B cell (primary cell): Measurements from ENCODE around the gene SLC20A1. TPM values are rescaled to one million over a fixed set of nuclear protein-coding genes. Genes with fewer than 3 reads are reported as not detected.

Experiments
- ATAC-seq: fragments of 200-7000 bp; cut with Tn5 transposase; one replicate; pipeline ENCODE4 v1.10.0; 2021; ENCODE audit warnings: low read depth, mild to moderate bottlenecking, moderate number of reproducible peaks, moderate library complexity
- CTCF ChIA-PET: fragments of 350-600 bp; sonication (Branson Sonifier 250); formaldehyde crosslinking; loops from one replicate; lab custom pipeline; 2021; ENCODE audit warnings: antibody characterized with exemption, inconsistent platforms; lab: Charles Lee
- POLR2A ChIA-PET: fragments of 350-600 bp; sonication (Branson Sonifier 250); formaldehyde crosslinking; loops from one replicate; lab custom pipeline; 2021; ENCODE audit warnings: antibody characterized with exemption; lab: Charles Lee
- DNase-seq: peaks from one replicate; pipeline ENCODE4 v3.0.0; 2013
- H2AFZ ChIP-seq: 2 replicates; pipeline ENCODE4 v1.6.1; 2012; ENCODE audit warnings: mild to moderate bottlenecking, low read depth, low read length; ENCODE audit not compliant: insufficient read depth, poor library complexity, severe bottlenecking
- H3K27ac ChIP-seq, 2 donors: 1 replicate in 1 of 2; 2 replicates in 1 of 2; pipeline ENCODE4 v1.5.1; 2012 to 2013; ENCODE audit warnings: low read length in 2 of 2, mild to moderate bottlenecking in 2 of 2, moderate library complexity in 1 of 2
- H3K27me3 ChIP-seq, 4 experiments: fragments of 200-600 bp in 1 of 4; sonication (generic) in 1 of 4; replicated peaks in 1 of 4; 1 replicate in 2 of 4; 2 replicates in 2 of 4; pipeline versions ENCODE4 v1.6.1 to v1.7.0; 2013 to 2016; ENCODE audit warnings: low read length in 3 of 4, mild to moderate bottlenecking in 2 of 4, mixed read lengths in 1 of 4, moderate library complexity in 1 of 4; ENCODE audit not compliant: insufficient read depth in 4 of 4, control insufficient read depth in 3 of 4; ENCODE audit errors: control extremely low read depth in 1 of 4
- H3K36me3 ChIP-seq, 2 experiments: replicated peaks in 1 of 2; 1 replicate in 1 of 2; 2 replicates in 1 of 2; pipeline versions ENCODE4 v1.6.1 to v1.7.1; 2013; ENCODE audit warnings: low read length in 1 of 2; ENCODE audit not compliant: insufficient read depth in 2 of 2, control insufficient read depth in 1 of 2; ENCODE audit errors: control extremely low read depth in 1 of 2, extremely low read depth in 1 of 2
- H3K4me1 ChIP-seq, 2 donors: fragments of 200-600 bp in 1 of 2; sonication (generic) in 1 of 2; 1 replicate in 1 of 2; 2 replicates in 1 of 2; pipeline versions ENCODE4 v1.5.1 to v1.6.1; 2013 to 2017; ENCODE audit warnings: low read length in 2 of 2; ENCODE audit not compliant: control insufficient read depth in 2 of 2, insufficient read depth in 2 of 2
- H3K4me2 ChIP-seq: replicated peaks from 2 replicates; pipeline ENCODE3; 2012; ENCODE audit warnings: mild to moderate bottlenecking, low read depth, low read length; ENCODE audit not compliant: poor library complexity, severe bottlenecking
- H3K4me3 ChIP-seq, 5 experiments: fragments of 200-600 bp in 1 of 5; sonication (generic) in 1 of 5; 1 replicate in 3 of 5; 2 replicates in 2 of 5; pipeline versions ENCODE4 v1.5.1 to v1.7.0; 2011 to 2016; ENCODE audit warnings: low read length in 4 of 5, mild to moderate bottlenecking in 4 of 5, low read depth in 2 of 5, control low read depth in 1 of 5, moderate library complexity in 1 of 5; ENCODE audit not compliant: insufficient read depth in 1 of 5; ENCODE audit errors: control extremely low read depth in 1 of 5, extremely low read depth in 1 of 5
- H3K79me2 ChIP-seq: fragments of 200-600 bp; sonication (generic); one replicate; pipeline ENCODE4 v1.6.0; 2016; ENCODE audit warnings: low read length; ENCODE audit not compliant: control insufficient read depth, insufficient read depth
- H3K9ac ChIP-seq: fragments of 200-600 bp; sonication (generic); 2 replicates; pipeline ENCODE4 v1.6.1; 2017; ENCODE audit warnings: mild to moderate bottlenecking, low read length, moderate library complexity
- H3K9me3 ChIP-seq, 3 donors: one replicate each; pipeline versions ENCODE4 v1.6.1 to v1.7.1; 2013; ENCODE audit warnings: low read length in 2 of 3; ENCODE audit not compliant: control insufficient read depth in 2 of 3, insufficient read depth in 1 of 3; ENCODE audit errors: control extremely low read depth in 1 of 3
- H4K20me1 ChIP-seq: 2 replicates; pipeline ENCODE4 v1.6.0; 2012; ENCODE audit warnings: mild to moderate bottlenecking, low read length; ENCODE audit not compliant: insufficient read depth, control insufficient read depth, poor library complexity, severe bottlenecking
- H3K27ac Mint-ChIP-seq: one replicate; pipeline ENCODE4 v1.8.0; 2021; ENCODE audit warnings: mixed read lengths
- H3K27me3 Mint-ChIP-seq: one replicate; pipeline ENCODE4 v1.8.0; 2021; ENCODE audit warnings: mixed read lengths
- H3K4me1 Mint-ChIP-seq: one replicate; pipeline ENCODE4 v1.8.0; 2021; ENCODE audit warnings: mixed read lengths
- H3K4me3 Mint-ChIP-seq: one replicate; pipeline ENCODE4 v1.8.0; 2021; ENCODE audit warnings: mixed read lengths
- H3K9me3 Mint-ChIP-seq: one replicate; pipeline ENCODE4 v1.8.0; 2022; ENCODE audit warnings: mixed read lengths; ENCODE audit not compliant: insufficient read depth
- CTCF ChIP-seq: fragments of 200-600 bp; IDR thresholded peaks from one replicate; pipeline ENCODE4 v1.8.0; 2022; ENCODE audit warnings: antibody characterized with exemption, mild to moderate bottlenecking
- EZH2 ChIP-seq: IDR thresholded peaks from 2 replicates; pipeline ENCODE4 v1.6.1; 2012; ENCODE audit warnings: borderline replicate concordance, low read depth, mild to moderate bottlenecking, moderate library complexity, low read length; ENCODE audit not compliant: insufficient read depth, poor library complexity, severe bottlenecking
- WGBS: methylation state at CpG from one replicate; pipeline ENCODE4 v1.1.5; 2013; ENCODE audit warnings: missing lambda C conversion rate; ENCODE audit not compliant: insufficient coverage; 5-methylcytosine and 5-hydroxymethylcytosine counted together
- intact Hi-C: fragments of 100-400 bp; cut with micrococcal nuclease; formaldehyde crosslinking; loops from one replicate; pipeline ENCODE4 v1.10.0; 2022
- polyA plus RNA-seq: library from polyadenylated mRNA; depleted of rRNA; stranded (reverse); fragments of >200 nt; gene quantifications from 2 replicates; pipeline ENCODE4 v1.2.3, GENCODE V29; 2012
- total RNA-seq, 2 donors: library from RNA; stranded (reverse); fragments of 120-200 nt in 1 of 2; gene quantifications; 1 replicate in 1 of 2; 2 replicates in 1 of 2; pipeline versions ENCODE4 v1.2.3 to v1.2.4, GENCODE V29; 2013 to 2022

SLC20A1 gene
- total and polyA plus RNA-seq, 2 donors (not counting 1 experiment from before 2014, with no cell fraction given) = 16.1 to 54.9 TPM

- POLR2A ChIA-PET = no interaction called here
- no peak overlapping the region for H3K4me3 Mint-ChIP-seq
- intact Hi-C loops = no loop called here
- H3K9me3 ChIP-seq = peaks cover 0 to 4% (median 0%) of the 10 kb centered on the region in 3 donors
- H3K4me1 Mint-ChIP-seq = peaks cover 44% of the 10 kb centered on the region
- H3K27me3 ChIP-seq = peaks cover 0 to 2% (median 0%) of the 10 kb centered on the region in 4 experiments
- no peak overlapping the region for H3K9ac ChIP-seq
- no peak overlapping the region for H3K4me2 ChIP-seq
- no peaks in the 10 kb centered on the region for H4K20me1 ChIP-seq
- peaks cover 22 to 45% of the 10 kb centered on the region in 2 donors for H3K4me1 ChIP-seq
- TF ChIP-seq CTCF (no peak), EZH2 (no peak)
- H3K27ac Mint-ChIP-seq = no peak overlapping the region
- no peak overlapping the region for H3K4me3 ChIP-seq
- H3K9me3 Mint-ChIP-seq = no peaks in the 10 kb centered on the region
- no peak overlapping the region for H2AFZ ChIP-seq
- H3K79me2 ChIP-seq = no peaks in the 10 kb centered on the region
- DNase-seq = no peak
- no peaks in the 10 kb centered on the region for H3K36me3 ChIP-seq
- 88% methylated on average over 13 of the region's 17 CpGs for WGBS
- no peaks in the 10 kb centered on the region for H3K27me3 Mint-ChIP-seq
- ATAC-seq = no peak
- no peak overlapping the region for H3K27ac ChIP-seq
- CTCF ChIA-PET = interaction anchor here (1.3 to 2.2 kb wide), 3 partner anchors 13 to 113 kb away, joined by 3 to 8 read pairs (median 3); no protein-coding TSS in a partner anchor
Measured at GRCh38 chr2:112712903-112713584, 67.3 kb downstream of the SLC20A1 start.

Other genes with a start within 250 kb of the SLC20A1 start
- 28.1 and 31.2 TPM in 2 replicates for gene RGPD8, start 212.3 kb upstream of the SLC20A1 start, total RNA-seq
- gene RGPD8, start 212.3 kb upstream of the SLC20A1 start, polyA plus RNA-seq = 1.5 and 3.4 TPM in 2 replicates
- 31.4 and 32.7 TPM in 2 replicates for gene TTL, start 163.8 kb upstream of the SLC20A1 start, total RNA-seq
- 8.5 and 9.5 TPM in 2 replicates for gene TTL, start 163.8 kb upstream of the SLC20A1 start, polyA plus RNA-seq
- gene POLR1B, start 103.5 kb upstream of the SLC20A1 start, total RNA-seq = 32.5 and 34.2 TPM in 2 replicates
- 7.0 and 12.6 TPM in 2 replicates for gene POLR1B, start 103.5 kb upstream of the SLC20A1 start, polyA plus RNA-seq
- gene CHCHD5, start 61.3 kb upstream of the SLC20A1 start, total RNA-seq = 19.9 and 22.4 TPM in 2 replicates
- gene CHCHD5, start 61.3 kb upstream of the SLC20A1 start, polyA plus RNA-seq = 20.5 and 34.5 TPM in 2 replicates
- gene NT5DC4, start 75.1 kb downstream of the SLC20A1 start, total RNA-seq = 2.0 and 10.3 TPM in 2 replicates
- gene NT5DC4, start 75.1 kb downstream of the SLC20A1 start, polyA plus RNA-seq = not detected in 2 replicates
- 0.25 TPM in 1 of 2 replicates, not detected in the other for gene CKAP2L, start 118.7 kb downstream of the SLC20A1 start, total RNA-seq
- gene CKAP2L, start 118.7 kb downstream of the SLC20A1 start, polyA plus RNA-seq = 0.01 and 0.10 TPM in 2 replicates
- gene IL1A, start 138.6 kb downstream of the SLC20A1 start, total RNA-seq = 0.19 TPM in 1 of 2 replicates, not detected in the other
- gene IL1A, start 138.6 kb downstream of the SLC20A1 start, polyA plus RNA-seq = 0.06 and 0.15 TPM in 2 replicates
- 0.20 TPM in 1 of 2 replicates, not detected in the other for gene IL1B, start 190.8 kb downstream of the SLC20A1 start, total RNA-seq
- 3.6 and 13.1 TPM in 2 replicates for gene IL1B, start 190.8 kb downstream of the SLC20A1 start, polyA plus RNA-seq